22Rv1 (cell line): ENCODE results near the gene SMIM15.

ENCODE experiments used
- ZFX ChIP-seq: fragments of 450-650 bp; IDR thresholded peaks from 2 replicates; pipeline ENCODE4 v1.6.1; 2017; ENCODE audit warnings: antibody characterized with exemption, borderline replicate concordance
- TF ChIP-seq, protein P1 (sequence below): fragments of 450-650 bp; IDR thresholded peaks from 2 replicates; pipeline ENCODE4 v1.5.1; 2017; ENCODE audit warnings: mild to moderate bottlenecking

DNA sequence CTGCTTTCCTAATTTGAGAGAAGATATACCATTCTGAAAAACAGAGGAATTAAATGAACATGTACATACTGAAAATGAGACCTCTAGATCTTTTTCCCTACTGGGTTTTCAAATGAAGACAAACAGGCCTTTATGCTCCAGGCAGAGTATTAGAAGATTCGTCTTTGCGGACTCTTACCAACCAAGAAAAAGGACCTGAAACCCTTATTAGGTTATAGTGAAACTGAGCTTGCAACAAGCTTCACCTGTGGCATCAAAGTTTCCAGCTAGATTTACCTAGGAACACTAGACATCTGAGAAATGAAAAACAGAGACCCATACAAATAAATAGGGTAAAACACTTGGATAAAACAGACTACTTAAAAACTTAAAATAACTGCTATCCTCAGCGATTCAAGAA, 46.3 kb downstream of the SMIM15 start:
- TF ChIP-seq, protein P1, sequence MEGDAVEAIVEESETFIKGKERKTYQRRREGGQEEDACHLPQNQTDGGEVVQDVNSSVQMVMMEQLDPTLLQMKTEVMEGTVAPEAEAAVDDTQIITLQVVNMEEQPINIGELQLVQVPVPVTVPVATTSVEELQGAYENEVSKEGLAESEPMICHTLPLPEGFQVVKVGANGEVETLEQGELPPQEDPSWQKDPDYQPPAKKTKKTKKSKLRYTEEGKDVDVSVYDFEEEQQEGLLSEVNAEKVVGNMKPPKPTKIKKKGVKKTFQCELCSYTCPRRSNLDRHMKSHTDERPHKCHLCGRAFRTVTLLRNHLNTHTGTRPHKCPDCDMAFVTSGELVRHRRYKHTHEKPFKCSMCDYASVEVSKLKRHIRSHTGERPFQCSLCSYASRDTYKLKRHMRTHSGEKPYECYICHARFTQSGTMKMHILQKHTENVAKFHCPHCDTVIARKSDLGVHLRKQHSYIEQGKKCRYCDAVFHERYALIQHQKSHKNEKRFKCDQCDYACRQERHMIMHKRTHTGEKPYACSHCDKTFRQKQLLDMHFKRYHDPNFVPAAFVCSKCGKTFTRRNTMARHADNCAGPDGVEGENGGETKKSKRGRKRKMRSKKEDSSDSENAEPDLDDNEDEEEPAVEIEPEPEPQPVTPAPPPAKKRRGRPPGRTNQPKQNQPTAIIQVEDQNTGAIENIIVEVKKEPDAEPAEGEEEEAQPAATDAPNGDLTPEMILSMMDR: no peak
- TF ChIP-seq ZFX: no peak
